NCI-H2227 treated with DMSO at 0.1 percent for 48 hours (cell line): ENCODE data around the gene TMOD2.

Experiments used
- DNase-seq: peaks from one replicate; lab custom pipeline; 2025; lab: John Stamatoyannopoulos, UW

Gene TMOD2

GRCh38 chr15:51856714-51857380 is 105.5 kb downstream of the TMOD2 start:
- DNase-seq: no peak

- DNase-seq: no peak
Observed at GRCh38 chr15:51861557-51862359, 110.4 kb downstream of the TMOD2 start.

- no peak for DNase-seq
Observed at GRCh38 chr15:51863131-51863530, 111.7 kb downstream of the TMOD2 start.

GRCh38 chr15:51864408-51865056 is 113.1 kb downstream of the TMOD2 start:
- DNase-seq: no peak

GRCh38 chr15:51865317-51865716 is 113.9 kb downstream of the TMOD2 start:
- DNase-seq: no peak
